Esophagus squamous epithelium (tissue), 4 donors: ENCODE results near the gene ZNF776.

ENCODE experiments used
- CTCF ChIP-seq, 6 experiments: fragments of 450-650 bp in 4 of 6; fragments of 200-600 bp in 2 of 6; sonication (generic) in 2 of 6; IDR thresholded peaks; one replicate each; pipeline ENCODE4 v1.5.1; 2016 to 2019; ENCODE audit warnings: antibody characterized with exemption in 6 of 6, mild to moderate bottlenecking in 4 of 6, moderate library complexity in 4 of 6
- POLR2A ChIP-seq, 4 donors: fragments of 450-650 bp; IDR thresholded peaks; one replicate each; pipeline ENCODE4 v1.6.1; 2017; ENCODE audit warnings: antibody characterized with exemption in 4 of 4, mild to moderate bottlenecking in 4 of 4, moderate library complexity in 3 of 4

DNA sequence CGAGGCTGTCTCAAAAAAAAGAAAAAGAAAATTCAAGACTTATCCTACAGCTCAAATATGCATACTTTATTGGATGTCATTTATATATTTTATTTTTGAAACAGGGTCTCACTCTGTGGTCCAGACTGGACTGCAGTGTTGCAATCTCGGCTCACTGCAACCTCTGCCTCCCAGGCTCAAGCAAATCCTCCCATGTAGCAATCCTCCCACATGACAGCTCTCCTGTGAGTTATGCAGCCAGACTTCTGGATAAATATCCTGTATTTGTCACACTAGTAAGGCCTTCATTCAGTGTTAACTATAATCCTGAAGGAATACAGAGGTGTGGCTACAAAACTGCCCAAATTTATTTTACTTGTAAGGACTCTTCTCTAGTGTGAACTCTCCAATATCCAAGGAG, 60.9 kb downstream of the ZNF776 start:
- TF ChIP-seq CTCF (IDR thresholded peaks at IDR 0.05) (no peak), POLR2A (IDR thresholded peaks at IDR 0.05) (no peak)
